ENCODE measurements around the gene ARRB1. TPM values are rescaled to one million over a fixed set of nuclear protein-coding genes. Genes with fewer than 3 reads are reported as not detected.
A peak's percentile ranks its signal among the peaks of the same experiment; 100 is the strongest.

ARRB1 gene
- total and polyA plus RNA-seq, 9 of the 15 experiments (the other 6 are each of a cell fraction or from before 2014, with no cell fraction given): 6.6 to 45.4 (median 28.5) TPM

- ChIA-PET POLR2A (no interaction called here), CTCF (ENCODE audit: low intra/inter-chr PET ratio) (interaction anchor here (0.7 kb wide), 1 partner anchor 107 kb away, joined by 3 read pairs; no protein-coding TSS in a partner anchor)
- intact Hi-C loops (cut with micrococcal nuclease) (no loop called here), in situ Hi-C loops (cut with MboI) (no loop called here)
- Histone ChIP-seq H3K4me3 (no peak overlapping the region), H2AFZ (ENCODE audit: low read depth, low read length) (no peak overlapping the region), H3K9me1 (ENCODE audit: control insufficient read depth, insufficient read depth, low read length) (no peaks in the 10 kb centered on the region), H3K4me2 (ENCODE audit: insufficient read depth, low read length) (no peak overlapping the region), H3K27ac (ENCODE audit: extremely low read depth, low read depth, low read length) (no peak overlapping the region), H3K9ac (ENCODE audit: insufficient read depth in 1 of 2, low read depth in 2 of 2, low read length in 2 of 2) (no peak overlapping the region), H3K4me1 (replicated peaks in 1 of 2; ENCODE audit: control insufficient read depth in 2 of 2, insufficient read depth in 2 of 2, low read length in 2 of 2) (peaks cover 3 to 15% of the 10 kb centered on the region in 2 experiments; a peak in 4 of 5 replicates), H4K20me1 (replicated peaks; ENCODE audit: control insufficient read depth, insufficient read depth, low read length) (no peaks in the 10 kb centered on the region), H3K36me3 (ENCODE audit: control insufficient read depth, insufficient read depth, low read length) (no peaks in the 10 kb centered on the region), H3K79me2 (ENCODE audit: control insufficient read depth, insufficient read depth, low read length) (no peaks in the 10 kb centered on the region), H3K27me3 (ENCODE audit: control insufficient read depth in 2 of 2, insufficient read depth in 2 of 2, low read length in 2 of 2) (no peaks in the 10 kb centered on the region), H3K9me3 (replicated peaks; ENCODE audit: control insufficient read depth, insufficient read depth, low read depth, low read length) (peaks cover 4% of the 10 kb centered on the region; the same call in 1 of the 2 replicates)
- TF ChIP-seq EGR1 (conservative IDR thresholded peaks at IDR 0.05) (no peak), ADNP (tag; IDR thresholded peaks at IDR 0.05) (0 out of 2 replicates have a peak, but pooled peaks have one; percentile 1), TFE3 (CRISPR knock-in tag; IDR thresholded peaks at IDR 0.05) (peak; percentile 28; the same call in 1 of the 2 replicates)
- WGBS (ENCODE audit: insufficient coverage, low coverage, missing lambda C conversion rate): 66% methylated on average over 6 of the region's 6 CpGs
- DNase-seq (ENCODE audit: extremely low read depth in 1 of 4, low spot score in 3 of 4): no peak
- BruUV-seq (replicated peaks): no TSS peak
- FAIRE-seq: no peak
- ATAC-seq: no peak
Measured at GRCh38 chr11:75369560-75370255, 18.2 kb upstream of the ARRB1 start.
